ENCODE results near the gene NTM. TPM values are rescaled to one million over a fixed set of nuclear protein-coding genes. Genes with fewer than 3 reads are reported as not detected.

The NTM gene
- total and polyA plus RNA-seq, 2 donors (not counting 3 experiments of a cell fraction or from before 2014, with no cell fraction given) = 1.00 to 1.1 TPM

DNA sequence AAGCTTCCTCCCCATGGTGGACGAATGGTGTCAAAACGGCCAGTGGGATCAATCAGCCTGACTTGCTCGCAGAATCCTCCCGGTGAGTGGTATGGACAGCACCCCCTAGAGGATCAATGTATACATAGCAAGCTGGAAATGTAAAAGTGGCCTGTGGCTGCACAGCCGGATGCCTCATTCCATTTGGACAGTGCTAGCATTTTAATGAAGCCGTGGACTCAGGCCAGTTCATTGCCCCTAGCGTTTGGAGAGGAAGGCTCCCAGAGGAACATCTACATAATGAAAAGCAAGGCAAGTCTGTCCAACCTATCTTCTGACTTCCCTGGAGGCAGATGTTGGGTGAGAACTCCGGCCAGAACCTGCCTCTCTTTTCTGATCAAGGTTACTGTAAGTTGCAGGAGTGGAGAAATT is 942.3 kb downstream of the NTM start:
- H3K27ac ChIP-seq (ENCODE audit: insufficient read depth, low read depth, low read length) = no peak overlapping the region
- no peaks in the 10 kb centered on the region for H3K27me3 ChIP-seq (ENCODE audit: control insufficient read depth in 2 of 2, insufficient read depth in 2 of 2, low read length in 2 of 2)
- H3K9me1 ChIP-seq (replicated peaks; ENCODE audit: control insufficient read depth, extremely low read depth, insufficient read depth, low read length) = no peaks in the 10 kb centered on the region
- H4K20me1 ChIP-seq (replicated peaks; ENCODE audit: control insufficient read depth, extremely low read depth, insufficient read depth, low read length) = no peaks in the 10 kb centered on the region
- TF ChIP-seq MYC (IDR thresholded peaks at IDR 0.05; ENCODE audit: low read depth, low read length) = no peak
- peak; percentile 27 to 47 for TF ChIP-seq CTCF (IDR thresholded peaks at IDR 0.05; ENCODE audit: extremely low read depth in 1 of 2, insufficient read depth in 1 of 2, low read depth in 1 of 2, low read length in 2 of 2)
- H3K4me1 ChIP-seq (ENCODE audit: control insufficient read depth, extremely low read depth, insufficient read depth, low read length) = peaks cover 3% of the 10 kb centered on the region
- BruUV-seq (replicated peaks) = no TSS peak
- intact Hi-C loops (cut with micrococcal nuclease) (loop anchor here (2.0 kb wide), 1 partner anchor 34 kb away; no protein-coding TSS in a partner anchor), dilution Hi-C loops (cut with MboI; ENCODE audit: extremely low pct_ligation_motif_present, low sequenced_read_pairs) (no loop called here)
- H3K9ac ChIP-seq (replicated peaks; ENCODE audit: extremely low read depth, insufficient read depth, low read length) = no peak overlapping the region
- no peaks in the 10 kb centered on the region for H3K79me2 ChIP-seq (ENCODE audit: control insufficient read depth, insufficient read depth, low read length)
- no peak overlapping the region for H3K4me2 ChIP-seq (ENCODE audit: insufficient read depth, low read length)
- POLR2A ChIA-PET = no interaction called here
- no peaks in the 10 kb centered on the region for H3K9me3 ChIP-seq (replicated peaks; ENCODE audit: control insufficient read depth, insufficient read depth, low read length)
- H3K4me3 ChIP-seq (replicated peaks in 1 of 3; ENCODE audit: insufficient read depth in 1 of 3, low read depth in 1 of 3, low read length in 3 of 3) = no peak overlapping the region
- H3K36me3 ChIP-seq (ENCODE audit: control insufficient read depth in 2 of 2, extremely low read depth in 1 of 2, insufficient read depth in 2 of 2, low read length in 2 of 2) = no peaks in the 10 kb centered on the region
- H2AFZ ChIP-seq (ENCODE audit: low read depth, low read length) = no peak overlapping the region
- FAIRE-seq = no peak
- CTCF ChIA-PET = no interaction called here
- DNase-seq (ENCODE audit: low read depth, low spot score) = no peak

DNA sequence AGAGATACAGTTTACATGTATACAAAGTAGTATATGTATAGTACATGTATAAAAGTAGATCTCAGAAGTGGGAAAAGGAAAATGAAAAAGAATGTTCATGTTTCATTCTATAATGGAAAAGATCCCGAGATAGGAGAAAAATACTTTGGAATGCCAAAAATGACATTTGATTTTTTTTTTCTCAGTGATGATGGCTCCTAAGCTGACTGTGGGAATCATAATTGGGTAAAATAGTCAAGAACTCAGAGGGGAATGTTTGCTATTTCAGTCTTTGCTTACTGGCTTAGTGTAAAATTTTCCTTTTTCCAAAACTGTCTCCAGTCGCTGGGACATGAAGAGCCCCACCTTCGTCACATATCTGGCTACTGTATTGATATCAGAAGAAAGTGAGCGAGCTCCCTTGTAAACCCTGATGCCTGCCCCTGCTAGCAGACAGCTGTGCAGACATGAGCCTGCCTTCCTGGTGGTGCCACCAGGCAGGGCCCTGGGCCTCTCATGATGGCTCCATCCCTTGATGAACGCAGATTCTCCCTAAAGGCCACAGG is 944.6 kb downstream of the NTM start:
- H3K9me3 ChIP-seq (replicated peaks; ENCODE audit: control insufficient read depth, insufficient read depth, low read length) = no peaks in the 10 kb centered on the region
- intact Hi-C loops (cut with micrococcal nuclease) = no loop called here
- H3K4me3 ChIP-seq (replicated peaks in 1 of 3; ENCODE audit: insufficient read depth in 1 of 3, low read depth in 1 of 3, low read length in 3 of 3) = no peak overlapping the region
- no peaks in the 10 kb centered on the region for H4K20me1 ChIP-seq (replicated peaks; ENCODE audit: control insufficient read depth, extremely low read depth, insufficient read depth, low read length)
- H3K9ac ChIP-seq (replicated peaks; ENCODE audit: extremely low read depth, insufficient read depth, low read length) = no peak overlapping the region
- BruUV-seq (replicated peaks) = no TSS peak
- TF ChIP-seq MYC (IDR thresholded peaks at IDR 0.05; ENCODE audit: low read depth, low read length) = no peak
- TF ChIP-seq EZH2 (IDR thresholded peaks at IDR 0.05; ENCODE audit: borderline replicate concordance, low read depth, low read length, severe bottlenecking) = no peak
- TF ChIP-seq, protein P1, sequence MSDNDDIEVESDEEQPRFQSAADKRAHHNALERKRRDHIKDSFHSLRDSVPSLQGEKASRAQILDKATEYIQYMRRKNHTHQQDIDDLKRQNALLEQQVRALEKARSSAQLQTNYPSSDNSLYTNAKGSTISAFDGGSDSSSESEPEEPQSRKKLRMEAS (IDR thresholded peaks at IDR 0.05; ENCODE audit: insufficient read depth, insufficient read length) = no peak
- H3K9me1 ChIP-seq (replicated peaks; ENCODE audit: control insufficient read depth, extremely low read depth, insufficient read depth, low read length) = no peaks in the 10 kb centered on the region
- dilution Hi-C loops (cut with MboI; ENCODE audit: extremely low pct_ligation_motif_present, low sequenced_read_pairs) = no loop called here
- POLR2A ChIA-PET = no interaction called here
- H3K79me2 ChIP-seq (ENCODE audit: control insufficient read depth, insufficient read depth, low read length) = no peaks in the 10 kb centered on the region
- DNase-seq (ENCODE audit: low read depth, low spot score) = no peak
- H3K27me3 ChIP-seq (ENCODE audit: control insufficient read depth in 2 of 2, insufficient read depth in 2 of 2, low read length in 2 of 2) = no peaks in the 10 kb centered on the region
- H3K36me3 ChIP-seq (ENCODE audit: control insufficient read depth in 2 of 2, extremely low read depth in 1 of 2, insufficient read depth in 2 of 2, low read length in 2 of 2) = no peaks in the 10 kb centered on the region
- H3K27ac ChIP-seq (ENCODE audit: insufficient read depth, low read depth, low read length) = no peak overlapping the region
- no peak overlapping the region for H2AFZ ChIP-seq (ENCODE audit: low read depth, low read length)
- CTCF ChIA-PET = no interaction called here
- FAIRE-seq = no peak
- no peak overlapping the region for H3K4me2 ChIP-seq (ENCODE audit: insufficient read depth, low read length)
- H3K4me1 ChIP-seq (ENCODE audit: control insufficient read depth, extremely low read depth, insufficient read depth, low read length) = peaks cover 3% of the 10 kb centered on the region

Data from endothelial cell of umbilical vein (primary cell).